ENCODE results near the gene ZNF574.

ZNF574 gene

GRCh38 chr19:42105368-42105767 is 29.4 kb downstream of the ZNF574 start:
- TF ChIP-seq CTCF (IDR thresholded peaks at IDR 0.05; ENCODE audit: low read depth, low read length, poor library complexity, severe bottlenecking), result no peak
- no peak for TF ChIP-seq EZH2phosphoT487 (IDR thresholded peaks at IDR 0.05; ENCODE audit: borderline replicate concordance, low read length)
- H3F3A ChIP-seq (ENCODE audit: control insufficient read depth, insufficient read depth), result peaks cover 17% of the 10 kb centered on the region
- no peak overlapping the region for H3K4me3 ChIP-seq (ENCODE audit: low read length)
- no peak overlapping the region for H3K27ac ChIP-seq (ENCODE audit: low read depth, low read length)
- peaks cover 25% of the 10 kb centered on the region for H3K4me1 ChIP-seq (ENCODE audit: control insufficient read depth, low read length)
- peaks cover 84% of the 10 kb centered on the region for H3K36me3 ChIP-seq (ENCODE audit: control insufficient read depth, low read length)
- no peaks in the 10 kb centered on the region for H3K27me3 ChIP-seq (ENCODE audit: control insufficient read depth, low read length)
- no peaks in the 10 kb centered on the region for H3K9me2 ChIP-seq (replicated peaks; ENCODE audit: control insufficient read depth, low read length)
- H3K9me3 ChIP-seq (ENCODE audit: control insufficient read depth, insufficient read depth, low read length), result no peaks in the 10 kb centered on the region
- no peak overlapping the region for H3K4me2 ChIP-seq (ENCODE audit: low read length)
- no peaks in the 10 kb centered on the region for H4K20me1 ChIP-seq (ENCODE audit: control insufficient read depth, insufficient read depth, low read depth, low read length)
- H3K79me2 ChIP-seq (ENCODE audit: control insufficient read depth, low read length), result peaks cover 45% of the 10 kb centered on the region

- Histone ChIP-seq H3K4me2 (ENCODE audit: low read length) (peak overlapping the region; percentile 84), H3K27ac (ENCODE audit: low read depth, low read length) (peak overlapping the region; percentile 90), H3K4me1 (ENCODE audit: control insufficient read depth, low read length) (peaks cover 59% of the 10 kb centered on the region), H4K20me1 (ENCODE audit: control insufficient read depth, insufficient read depth, low read depth, low read length) (no peaks in the 10 kb centered on the region), H3K9me3 (ENCODE audit: control insufficient read depth, insufficient read depth, low read length) (no peaks in the 10 kb centered on the region), H3K9me2 (replicated peaks; ENCODE audit: control insufficient read depth, low read length) (no peaks in the 10 kb centered on the region), H3F3A (ENCODE audit: control insufficient read depth, insufficient read depth) (peaks cover 35% of the 10 kb centered on the region), H3K4me3 (ENCODE audit: low read length) (peak overlapping the region; percentile 63), H3K27me3 (ENCODE audit: control insufficient read depth, low read length) (no peaks in the 10 kb centered on the region), H3K36me3 (ENCODE audit: control insufficient read depth, low read length) (peaks cover 91% of the 10 kb centered on the region), H3K79me2 (ENCODE audit: control insufficient read depth, low read length) (peaks cover 66% of the 10 kb centered on the region)
- TF ChIP-seq CTCF (IDR thresholded peaks at IDR 0.05; ENCODE audit: low read depth, low read length, poor library complexity, severe bottlenecking) (peak; percentile 100), EZH2phosphoT487 (IDR thresholded peaks at IDR 0.05; ENCODE audit: borderline replicate concordance, low read length) (no peak)
These were observed 32.8 kb downstream of the ZNF574 start for GRCh38 chr19:42108527-42109389.

DNA sequence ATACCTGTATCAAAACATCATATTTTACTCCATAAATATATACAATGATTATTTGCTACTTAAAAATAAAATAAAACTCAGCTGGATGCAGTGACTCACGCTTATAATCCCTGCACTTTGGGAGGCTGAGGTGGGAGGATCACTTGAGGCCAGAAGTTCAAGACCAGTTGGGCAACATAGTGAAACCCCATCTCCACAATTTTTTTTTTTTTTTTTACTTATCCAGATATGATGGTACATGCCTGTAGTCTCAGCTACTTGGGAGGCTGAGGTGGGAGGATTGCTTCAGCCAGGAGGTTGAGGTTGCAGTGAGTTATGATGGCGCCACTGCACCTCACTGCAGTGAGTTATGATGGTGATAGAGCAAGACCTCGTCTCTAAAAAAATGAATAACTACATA is 33.9 kb downstream of the ZNF574 start:
- peak overlapping the region; percentile 63 for H3K4me3 ChIP-seq (ENCODE audit: low read length)
- H3K9me3 ChIP-seq (ENCODE audit: control insufficient read depth, insufficient read depth, low read length), result no peaks in the 10 kb centered on the region
- H3K9me2 ChIP-seq (replicated peaks; ENCODE audit: control insufficient read depth, low read length), result no peaks in the 10 kb centered on the region
- H3K27ac ChIP-seq (ENCODE audit: low read depth, low read length), result peak overlapping the region; percentile 90
- H4K20me1 ChIP-seq (ENCODE audit: control insufficient read depth, insufficient read depth, low read depth, low read length), result no peaks in the 10 kb centered on the region
- peaks cover 59% of the 10 kb centered on the region for H3K79me2 ChIP-seq (ENCODE audit: control insufficient read depth, low read length)
- TF ChIP-seq CTCF (IDR thresholded peaks at IDR 0.05; ENCODE audit: low read depth, low read length, poor library complexity, severe bottlenecking) (no peak), EZH2phosphoT487 (IDR thresholded peaks at IDR 0.05; ENCODE audit: borderline replicate concordance, low read length) (no peak)
- H3K36me3 ChIP-seq (ENCODE audit: control insufficient read depth, low read length), result peaks cover 81% of the 10 kb centered on the region
- H3K4me1 ChIP-seq (ENCODE audit: control insufficient read depth, low read length), result peaks cover 70% of the 10 kb centered on the region
- H3K4me2 ChIP-seq (ENCODE audit: low read length), result peak overlapping the region; percentile 84
- H3F3A ChIP-seq (ENCODE audit: control insufficient read depth, insufficient read depth), result peaks cover 44% of the 10 kb centered on the region
- no peaks in the 10 kb centered on the region for H3K27me3 ChIP-seq (ENCODE audit: control insufficient read depth, low read length)

Data from DOHH2 (cell line).